Measurements from ENCODE around the gene LRIG2. TPM values are rescaled to one million over a fixed set of nuclear protein-coding genes. Genes with fewer than 3 reads are reported as not detected.

Gene LRIG2
- total RNA-seq, 1 experiment from 2014 or later: 23.2 TPM

DNA sequence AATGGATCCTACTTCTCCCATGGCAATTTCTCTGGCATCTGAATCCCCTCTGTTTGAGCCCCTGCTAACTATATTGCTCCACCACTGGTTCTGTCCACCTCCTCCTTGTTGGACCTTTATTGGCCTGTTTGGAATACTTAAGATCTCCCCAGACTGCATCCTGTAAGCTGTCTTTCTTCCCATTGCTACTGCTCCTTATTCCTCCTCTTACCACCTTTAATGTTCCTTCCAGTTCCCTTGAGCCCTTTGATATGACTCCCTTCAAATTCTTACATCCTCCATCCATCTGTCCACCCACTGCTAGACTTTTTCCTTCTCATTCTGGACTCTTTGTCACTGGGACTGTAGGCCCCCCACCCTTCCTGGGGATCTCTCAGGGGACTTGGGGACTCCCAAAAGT is 31.0 kb downstream of the LRIG2 start:
- Histone ChIP-seq H3K79me1 (ENCODE audit: insufficient read depth, low read depth, low read length, poor library complexity, severe bottlenecking) (no peaks in the 10 kb centered on the region), H3K23ac (ENCODE audit: insufficient read length, low read depth, low read length) (no peak overlapping the region), H2BK5ac (ENCODE audit: insufficient read length, low read length) (no peak overlapping the region), H4K91ac (ENCODE audit: insufficient read length, low read depth, low read length) (no peak overlapping the region), H3K4me1 (ENCODE audit: insufficient read depth, low read length) (no peaks in the 10 kb centered on the region), H3K4me2 (ENCODE audit: insufficient read depth, insufficient read length, low read length) (no peak overlapping the region), H3T11ph (ENCODE audit: low read length) (no peak overlapping the region), H2BK120ac (ENCODE audit: low read depth, low read length, poor library complexity, severe bottlenecking) (no peak overlapping the region), H3K18ac (ENCODE audit: insufficient read length, low read depth, low read length) (no peak overlapping the region), H2AFZ (ENCODE audit: low read length) (no peak overlapping the region), H3K4ac (ENCODE audit: low read depth, low read length) (no peak overlapping the region), H3K79me2 (ENCODE audit: insufficient read depth, low read length) (no peaks in the 10 kb centered on the region), H3K27ac (ENCODE audit: insufficient read length, low read depth, low read length) (no peak overlapping the region), H2BK12ac (ENCODE audit: insufficient read length, low read depth, low read length) (no peak overlapping the region), H3K9me3 (ENCODE audit: control insufficient read depth, low read depth, low read length) (no peaks in the 10 kb centered on the region), H4K5ac (ENCODE audit: insufficient read length, low read depth, low read length) (no peak overlapping the region), H3K56ac (ENCODE audit: insufficient read length, low read depth, low read length) (no peak overlapping the region), H4K8ac (replicated peaks; ENCODE audit: insufficient read length, low read depth, low read length) (no peak overlapping the region), H3K23me2 (ENCODE audit: insufficient read length, low read depth, low read length, poor library complexity, severe bottlenecking) (no peaks in the 10 kb centered on the region), H2AK5ac (ENCODE audit: insufficient read length, low read length) (no peak overlapping the region), H3K27me3 (ENCODE audit: insufficient read depth, low read length) (no peaks in the 10 kb centered on the region), H3K9ac (ENCODE audit: extremely low read depth, insufficient read length, low read length) (no peak overlapping the region), H4K20me1 (ENCODE audit: control insufficient read depth, insufficient read depth, insufficient read length) (no peaks in the 10 kb centered on the region), H2BK20ac (ENCODE audit: low read depth, low read length, poor library complexity, severe bottlenecking) (no peak overlapping the region), H3K14ac (ENCODE audit: insufficient read depth, low read length) (no peak overlapping the region), H2BK15ac (ENCODE audit: low read depth, low read length) (no peak overlapping the region)
- no peaks in the 10 kb centered on the region for H3K27me3 Mint-ChIP-seq (ENCODE audit: low read depth)
- H3K4me3 Mint-ChIP-seq: no peak overlapping the region
- TF ChIP-seq, protein P1, sequence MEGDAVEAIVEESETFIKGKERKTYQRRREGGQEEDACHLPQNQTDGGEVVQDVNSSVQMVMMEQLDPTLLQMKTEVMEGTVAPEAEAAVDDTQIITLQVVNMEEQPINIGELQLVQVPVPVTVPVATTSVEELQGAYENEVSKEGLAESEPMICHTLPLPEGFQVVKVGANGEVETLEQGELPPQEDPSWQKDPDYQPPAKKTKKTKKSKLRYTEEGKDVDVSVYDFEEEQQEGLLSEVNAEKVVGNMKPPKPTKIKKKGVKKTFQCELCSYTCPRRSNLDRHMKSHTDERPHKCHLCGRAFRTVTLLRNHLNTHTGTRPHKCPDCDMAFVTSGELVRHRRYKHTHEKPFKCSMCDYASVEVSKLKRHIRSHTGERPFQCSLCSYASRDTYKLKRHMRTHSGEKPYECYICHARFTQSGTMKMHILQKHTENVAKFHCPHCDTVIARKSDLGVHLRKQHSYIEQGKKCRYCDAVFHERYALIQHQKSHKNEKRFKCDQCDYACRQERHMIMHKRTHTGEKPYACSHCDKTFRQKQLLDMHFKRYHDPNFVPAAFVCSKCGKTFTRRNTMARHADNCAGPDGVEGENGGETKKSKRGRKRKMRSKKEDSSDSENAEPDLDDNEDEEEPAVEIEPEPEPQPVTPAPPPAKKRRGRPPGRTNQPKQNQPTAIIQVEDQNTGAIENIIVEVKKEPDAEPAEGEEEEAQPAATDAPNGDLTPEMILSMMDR (conservative IDR thresholded peaks at IDR 0.05): no peak
- no peak for DNase-seq
- no peaks in the 10 kb centered on the region for H3K9me3 Mint-ChIP-seq
- H3K27ac Mint-ChIP-seq: 0 out of 7 replicates have a peak overlapping the region, but pooled peaks of 1 of the 3 experiments have one; percentile 10
- no peaks in the 10 kb centered on the region for H3K4me1 Mint-ChIP-seq
- H3K36me3 Mint-ChIP-seq (ENCODE audit: insufficient read depth in 1 of 3, low read depth in 3 of 3): peaks cover 41 to 85% (median 81%) of the 10 kb centered on the region in 3 experiments
